Liver (tissue), 9 donors: ENCODE measurements around the gene FAXC. TPM values are rescaled to one million over a fixed set of nuclear protein-coding genes. Genes with fewer than 3 reads are reported as not detected.

Source experiments
- DNase-seq: peaks from one replicate; pipeline ENCODE4 v3.0.0-alpha.2; 2017; ENCODE audit warnings: low spot score
- H3K27ac ChIP-seq, 2 donors: one replicate each; pipeline ENCODE4 v1.7.0; 2013; ENCODE audit warnings: inconsistent platforms in 2 of 2, low read length in 2 of 2, control low read depth in 1 of 2, low read depth in 1 of 2, mild to moderate bottlenecking in 1 of 2
- H3K27me3 ChIP-seq, 4 donors: one replicate each; pipeline versions ENCODE4 v1.6.1 to v1.7.0; 2013; ENCODE audit warnings: low read length in 3 of 4, inconsistent platforms in 1 of 4, mild to moderate bottlenecking in 1 of 4, moderate library complexity in 1 of 4; ENCODE audit not compliant: control insufficient read depth in 4 of 4, insufficient read depth in 4 of 4
- H3K36me3 ChIP-seq, 4 donors: one replicate each; pipeline versions ENCODE4 v1.6.1 to v1.7.0; 2013; ENCODE audit warnings: low read length in 3 of 4, mild to moderate bottlenecking in 3 of 4, low read depth in 1 of 4, moderate library complexity in 1 of 4; ENCODE audit not compliant: control insufficient read depth in 4 of 4, insufficient read depth in 3 of 4
- H3K4me1 ChIP-seq, 4 donors: one replicate each; pipeline versions ENCODE4 v1.6.1 to v1.7.0; 2013; ENCODE audit warnings: low read length in 3 of 4, mild to moderate bottlenecking in 3 of 4, moderate library complexity in 1 of 4; ENCODE audit not compliant: control insufficient read depth in 4 of 4, insufficient read depth in 4 of 4
- H3K4me3 ChIP-seq, 3 donors: one replicate each; pipeline versions ENCODE4 v1.6.1 to v1.7.0; 2013; ENCODE audit warnings: low read length in 3 of 3, control low read depth in 1 of 3, low read depth in 1 of 3, mild to moderate bottlenecking in 1 of 3
- H3K9ac ChIP-seq, 2 donors: one replicate each; pipeline ENCODE4 v1.7.0; 2013; ENCODE audit warnings: low read length in 2 of 2, mild to moderate bottlenecking in 2 of 2, moderate library complexity in 2 of 2, control low read depth in 1 of 2, low read depth in 1 of 2
- H3K9me3 ChIP-seq, 4 donors: one replicate each; pipeline versions ENCODE4 v1.6.1 to v1.7.0; 2013; ENCODE audit warnings: low read length in 3 of 4; ENCODE audit not compliant: control insufficient read depth in 4 of 4
- ATF3 ChIP-seq: IDR thresholded peaks from 2 replicates; pipeline ENCODE4 v1.6.1; 2016; ENCODE audit warnings: antibody characterized with exemption
- FOXA1 ChIP-seq: IDR thresholded peaks from 2 replicates; pipeline ENCODE4 v1.6.1; 2016; ENCODE audit warnings: antibody characterized with exemption
- FOXA2 ChIP-seq: IDR thresholded peaks from 2 replicates; pipeline ENCODE4 v1.6.1; 2016; ENCODE audit warnings: antibody characterized with exemption
- GABPA ChIP-seq, 2 donors: IDR thresholded peaks in 1 of 2; conservative IDR thresholded peaks in 1 of 2; 2 replicates each; pipeline ENCODE4 v1.6.1; 2016; ENCODE audit warnings: antibody characterized with exemption in 2 of 2, mild to moderate bottlenecking in 1 of 2, moderate library complexity in 1 of 2
- HNF4A ChIP-seq, 2 donors: conservative IDR thresholded peaks; 2 replicates each; pipeline ENCODE4 v1.6.1; 2016; ENCODE audit warnings: antibody characterized with exemption in 2 of 2, mild to moderate bottlenecking in 2 of 2
- MAX ChIP-seq: IDR thresholded peaks from 2 replicates; pipeline ENCODE4 v1.6.1; 2016; ENCODE audit warnings: antibody characterized with exemption
- RXRA ChIP-seq, 2 donors: IDR thresholded peaks; 2 replicates each; pipeline ENCODE4 v1.6.1; 2017 to 2018; ENCODE audit warnings: antibody characterized with exemption in 2 of 2, mild to moderate bottlenecking in 1 of 2
- SP1 ChIP-seq: IDR thresholded peaks from 2 replicates; pipeline ENCODE4 v1.6.1; 2018; ENCODE audit warnings: antibody characterized with exemption, mild to moderate bottlenecking
- TAF1 ChIP-seq: conservative IDR thresholded peaks from 2 replicates; pipeline ENCODE4 v1.6.1; 2016; ENCODE audit warnings: antibody characterized with exemption, mild to moderate bottlenecking
- YY1 ChIP-seq: IDR thresholded peaks from 2 replicates; pipeline ENCODE4 v1.6.1; 2016; ENCODE audit warnings: antibody characterized with exemption, mild to moderate bottlenecking
- ZBTB33 ChIP-seq: IDR thresholded peaks from 2 replicates; pipeline ENCODE4 v1.6.1; 2016; ENCODE audit warnings: antibody characterized with exemption
- WGBS: extraction: QIAGEN DNeasy Blood & Tissue Kit; methylation state at CpG from one replicate; pipeline ENCODE4 v1.1.7; 2013; 5-methylcytosine and 5-hydroxymethylcytosine counted together
- polyA plus RNA-seq, 2 donors: library from polyadenylated mRNA; stranded (reverse) in 1 of 2; unstranded in 1 of 2; fragments of 200-250 nt in 1 of 2; fragments of >200 nt in 1 of 2; fragmentation: Nextera tagmentation in 1 of 2; extraction: Ambion mirVana in 1 of 2; gene quantifications; one replicate each; pipeline versions ENCODE4 v1.2.1 to v1.2.3, GENCODE V29; 2013 to 2015
- total RNA-seq, 2 donors: library from RNA; depleted of rRNA; stranded (reverse); fragments of >200 nt; gene quantifications; one replicate each; pipeline ENCODE4 v1.2.3, GENCODE V29; 2014
- donor health status: healthy.
- donor health status: healthy.
- donor health status: healthy.
- donor health status: healthy.
- donor health status: healthy.

The FAXC gene
- total and polyA plus RNA-seq, 4 donors = under 0.01 to 0.14 TPM; not detected in 2

GRCh38 chr6:99312354-99312753 lies 37.1 kb downstream of the FAXC start:
- Histone ChIP-seq H3K9ac (no peak overlapping the region), H3K27me3 (no peaks in the 10 kb centered on the region), H3K36me3 (no peaks in the 10 kb centered on the region), H3K9me3 (no peaks in the 10 kb centered on the region), H3K27ac (no peak overlapping the region), H3K4me3 (no peak overlapping the region), H3K4me1 (no peaks in the 10 kb centered on the region)
- 47% methylated on average over 2 of the region's 2 CpGs for WGBS
- no peak for DNase-seq
- no peak for TF ChIP-seq ZBTB33
- no peak for TF ChIP-seq ATF3
- TF ChIP-seq FOXA2 = no peak
- TF ChIP-seq TAF1 = no peak
- no peak for TF ChIP-seq MAX
- TF ChIP-seq SP1 = no peak
- TF ChIP-seq GABPA (IDR thresholded peaks at IDR 0.05 in 1 of 2, conservative IDR thresholded peaks at IDR 0.05 in 1 of 2) = no peak

GRCh38 chr6:99310553-99310952 lies 38.9 kb downstream of the FAXC start:
- H3K36me3 ChIP-seq = no peaks in the 10 kb centered on the region
- no peak overlapping the region for H3K27ac ChIP-seq
- H3K9me3 ChIP-seq = no peaks in the 10 kb centered on the region
- no peaks in the 10 kb centered on the region for H3K4me1 ChIP-seq
- TF ChIP-seq ATF3 = no peak
- TF ChIP-seq RXRA (IDR thresholded peaks at IDR 0.05) = no peak
- no peak for TF ChIP-seq ZBTB33
- TF ChIP-seq SP1 = no peak
- no peak for TF ChIP-seq TAF1
- TF ChIP-seq FOXA1 = no peak
- no peak for TF ChIP-seq HNF4A (conservative IDR thresholded peaks at IDR 0.05)
- TF ChIP-seq FOXA2 = no peak
- TF ChIP-seq YY1 = no peak
- TF ChIP-seq GABPA (IDR thresholded peaks at IDR 0.05 in 1 of 2, conservative IDR thresholded peaks at IDR 0.05 in 1 of 2) = no peak
- TF ChIP-seq MAX = no peak
- H3K9ac ChIP-seq = no peak overlapping the region
- 99% methylated on average over 1 of the region's 1 CpG for WGBS
- DNase-seq = no peak
- H3K4me3 ChIP-seq = no peak overlapping the region
- no peaks in the 10 kb centered on the region for H3K27me3 ChIP-seq

GRCh38 chr6:99309557-99309956 lies 39.9 kb downstream of the FAXC start:
- 92% methylated on average over 4 of the region's 4 CpGs for WGBS
- DNase-seq = no peak
- Histone ChIP-seq H3K9ac (no peak overlapping the region), H3K4me1 (no peaks in the 10 kb centered on the region), H3K27me3 (no peaks in the 10 kb centered on the region), H3K27ac (no peak overlapping the region), H3K36me3 (no peaks in the 10 kb centered on the region), H3K4me3 (no peak overlapping the region), H3K9me3 (no peaks in the 10 kb centered on the region)
- TF ChIP-seq YY1 = no peak
- TF ChIP-seq TAF1 = no peak
- no peak for TF ChIP-seq SP1
